ENCODE data around the gene COL5A1. TPM values are rescaled to one million over a fixed set of nuclear protein-coding genes. Genes with fewer than 3 reads are reported as not detected.

The COL5A1 gene
- total RNA-seq, 1 donor: 295 TPM

GRCh38 chr9:134691695-134692572, 50.3 kb downstream of the COL5A1 start:
- no peak overlapping the region for H3K4me3 ChIP-seq (ENCODE audit: low read depth, low read length)
- no peak for DNase-seq (ENCODE audit: low read depth)
- no peak for TF ChIP-seq CTCF (IDR thresholded peaks at IDR 0.05; ENCODE audit: insufficient read depth, low read depth, low read length)

- no peak for TF ChIP-seq CTCF (IDR thresholded peaks at IDR 0.05; ENCODE audit: insufficient read depth, low read depth, low read length)
- H3K4me3 ChIP-seq (ENCODE audit: low read depth, low read length): no peak overlapping the region
- no peak for DNase-seq (ENCODE audit: low read depth)
These were observed 50.9 kb downstream of the COL5A1 start for GRCh38 chr9:134692573-134692860.

- H3K4me3 ChIP-seq (ENCODE audit: low read depth, low read length): no peak overlapping the region
- DNase-seq (ENCODE audit: low read depth): no peak
- no peak for TF ChIP-seq CTCF (IDR thresholded peaks at IDR 0.05; ENCODE audit: insufficient read depth, low read depth, low read length)
These were observed 51.4 kb downstream of the COL5A1 start for GRCh38 chr9:134693011-134693410.

GRCh38 chr9:134693641-134694367, 52.2 kb downstream of the COL5A1 start:
- TF ChIP-seq CTCF (IDR thresholded peaks at IDR 0.05; ENCODE audit: insufficient read depth, low read depth, low read length): no peak
- DNase-seq (ENCODE audit: low read depth): no peak
- no peak overlapping the region for H3K4me3 ChIP-seq (ENCODE audit: low read depth, low read length)

GRCh38 chr9:134694368-134694665, 52.7 kb downstream of the COL5A1 start:
- DNase-seq (ENCODE audit: low read depth): no peak
- no peak for TF ChIP-seq CTCF (IDR thresholded peaks at IDR 0.05; ENCODE audit: insufficient read depth, low read depth, low read length)
- H3K4me3 ChIP-seq (ENCODE audit: low read depth, low read length): no peak overlapping the region

- TF ChIP-seq CTCF (IDR thresholded peaks at IDR 0.05; ENCODE audit: insufficient read depth, low read depth, low read length): no peak
- no peak overlapping the region for H3K4me3 ChIP-seq (ENCODE audit: low read depth, low read length)
- DNase-seq (ENCODE audit: low read depth): no peak
These were observed 53.1 kb downstream of the COL5A1 start for GRCh38 chr9:134694714-134695113.

Measured in fibroblast of villous mesenchyme (primary cell).